Suprapubic skin (tissue), 4 donors: Measurements from ENCODE around the gene STK36.

Experiments
- EP300 ChIP-seq: sonication (generic); formaldehyde crosslinking; IDR thresholded peaks from one replicate; pipeline ENCODE4 v1.6.1; 2017; ENCODE audit warnings: antibody characterized with exemption
- POLR2A ChIP-seq, 2 donors: fragments of 450-650 bp; IDR thresholded peaks; one replicate each; pipeline ENCODE4 v1.6.1; 2017; ENCODE audit warnings: antibody characterized with exemption in 2 of 2, mild to moderate bottlenecking in 2 of 2, moderate library complexity in 2 of 2
- POLR2AphosphoS5 ChIP-seq, 3 donors: sonication (generic); formaldehyde crosslinking; IDR thresholded peaks; one replicate each; pipeline ENCODE4 v1.6.1; 2017; ENCODE audit warnings: antibody characterized with exemption in 3 of 3
- TF ChIP-seq, protein P1 (sequence below), 2 donors: fragments of 200-600 bp in 1 of 2; fragments of 450-650 bp in 1 of 2; sonication (generic) in 1 of 2; IDR thresholded peaks; one replicate each; pipeline ENCODE4 v1.5.1; 2016 to 2019; ENCODE audit warnings: antibody characterized with exemption in 2 of 2, mild to moderate bottlenecking in 1 of 2, moderate library complexity in 1 of 2

DNA sequence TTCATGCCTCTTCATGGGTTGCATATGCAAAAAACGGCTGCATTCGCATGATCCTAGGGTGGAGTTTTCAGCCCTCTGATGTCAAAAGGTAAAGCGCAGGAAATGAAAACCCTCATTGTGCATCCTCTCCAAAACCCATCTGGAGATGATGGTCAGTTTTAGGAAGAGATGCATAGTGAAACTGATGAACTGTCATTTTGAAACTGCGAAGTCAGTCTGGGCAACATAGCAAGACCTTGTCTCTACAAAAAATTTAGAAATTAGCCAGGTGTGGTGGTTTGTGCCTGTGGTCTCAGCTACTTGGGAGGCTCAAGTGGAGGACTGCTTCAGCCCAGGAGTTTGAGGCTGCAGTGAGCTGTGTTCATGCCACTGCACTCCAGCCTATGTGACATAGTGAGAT lies 36.2 kb downstream of the STK36 start:
- TF ChIP-seq POLR2AphosphoS5 (IDR thresholded peaks at IDR 0.05) = no peak
- TF ChIP-seq, protein P1, sequence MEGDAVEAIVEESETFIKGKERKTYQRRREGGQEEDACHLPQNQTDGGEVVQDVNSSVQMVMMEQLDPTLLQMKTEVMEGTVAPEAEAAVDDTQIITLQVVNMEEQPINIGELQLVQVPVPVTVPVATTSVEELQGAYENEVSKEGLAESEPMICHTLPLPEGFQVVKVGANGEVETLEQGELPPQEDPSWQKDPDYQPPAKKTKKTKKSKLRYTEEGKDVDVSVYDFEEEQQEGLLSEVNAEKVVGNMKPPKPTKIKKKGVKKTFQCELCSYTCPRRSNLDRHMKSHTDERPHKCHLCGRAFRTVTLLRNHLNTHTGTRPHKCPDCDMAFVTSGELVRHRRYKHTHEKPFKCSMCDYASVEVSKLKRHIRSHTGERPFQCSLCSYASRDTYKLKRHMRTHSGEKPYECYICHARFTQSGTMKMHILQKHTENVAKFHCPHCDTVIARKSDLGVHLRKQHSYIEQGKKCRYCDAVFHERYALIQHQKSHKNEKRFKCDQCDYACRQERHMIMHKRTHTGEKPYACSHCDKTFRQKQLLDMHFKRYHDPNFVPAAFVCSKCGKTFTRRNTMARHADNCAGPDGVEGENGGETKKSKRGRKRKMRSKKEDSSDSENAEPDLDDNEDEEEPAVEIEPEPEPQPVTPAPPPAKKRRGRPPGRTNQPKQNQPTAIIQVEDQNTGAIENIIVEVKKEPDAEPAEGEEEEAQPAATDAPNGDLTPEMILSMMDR (IDR thresholded peaks at IDR 0.05) = no peak
- no peak for TF ChIP-seq POLR2A (IDR thresholded peaks at IDR 0.05)
- TF ChIP-seq EP300 = no peak
